RWPE1 (cell line): Measurements from ENCODE around the gene LZTS2.

Experiments used
- CTCF ChIA-PET: fragments of 350-600 bp; sonication (Branson Sonifier 250); formaldehyde crosslinking; extraction: SDS; loops from one replicate; lab custom pipeline; 2021; lab: Yijun Ruan, JAX
- POLR2A ChIA-PET: fragments of 400-600 bp; formaldehyde crosslinking; extraction: SDS; loops from one replicate; lab custom pipeline; 2020; ENCODE audit warnings: antibody characterized with exemption; ENCODE audit not compliant: low non-redundant PET; lab: Yijun Ruan, JAX
- DNase-seq: peaks from one replicate; pipeline ENCODE4 v3.0.0; 2012; ENCODE audit warnings: low spot score
- H3K27ac ChIP-seq: fragments of 450-650 bp; 2 replicates; pipeline ENCODE4 v1.5.1; 2017
- CTCF ChIP-seq: fragments of 450-650 bp; conservative IDR thresholded peaks from 2 replicates; pipeline ENCODE4 v1.5.1; 2017; ENCODE audit warnings: low read depth, mild to moderate bottlenecking

Gene LZTS2

DNA sequence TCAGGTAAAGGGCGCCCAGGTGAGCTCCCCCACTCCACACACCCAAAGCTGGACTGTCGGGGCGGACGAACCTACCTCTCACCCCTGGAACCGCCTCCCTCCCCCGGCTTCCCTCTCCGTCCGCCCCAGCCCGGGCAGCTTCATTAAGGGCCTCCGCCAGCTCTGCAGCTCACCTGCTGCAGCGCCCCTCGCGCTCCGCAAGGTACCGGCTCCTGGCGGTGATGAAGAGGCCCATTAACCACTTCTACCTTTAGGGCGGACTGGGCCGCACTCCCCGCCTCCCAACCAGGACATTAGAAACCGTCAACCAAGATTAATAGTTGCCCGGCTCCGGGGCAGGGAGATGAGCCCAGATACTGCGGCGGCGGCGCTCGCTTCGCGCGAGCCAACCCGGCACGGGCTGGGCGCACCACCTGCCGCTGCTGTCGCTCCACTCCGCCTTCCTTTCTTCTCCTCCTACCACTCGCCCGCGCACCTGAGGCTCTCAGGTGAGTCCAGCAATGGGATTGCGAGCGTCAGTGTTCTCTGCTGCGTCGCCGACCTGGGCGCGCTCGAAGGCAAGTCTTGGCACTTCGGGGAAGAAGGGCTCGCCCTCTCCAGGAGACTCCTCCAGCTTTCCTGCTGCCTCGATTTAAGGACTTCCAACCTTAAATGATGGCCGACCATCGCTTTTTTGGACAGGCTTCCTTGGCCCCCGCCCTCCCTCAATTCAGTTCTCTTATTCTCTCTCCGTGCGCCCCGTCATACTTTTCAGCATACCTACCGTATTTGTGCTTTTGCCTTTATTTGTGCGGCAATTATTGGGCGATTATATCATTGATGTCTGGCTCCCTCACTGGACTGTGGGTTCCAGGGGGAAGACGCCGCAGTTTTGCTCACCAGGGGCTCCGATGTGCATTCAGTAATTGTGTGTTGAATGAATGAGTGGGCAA, 48.6 kb downstream of the LZTS2 start:
- CTCF ChIA-PET, result interaction anchor here (0.6 to 1.6 kb wide), 4 partner anchors 11 to 94 kb away, joined by 3 to 10 read pairs (median 4); no protein-coding TSS in a partner anchor
- TF ChIP-seq CTCF, result no peak
- POLR2A ChIA-PET, result interaction anchor here (0.5 kb wide), 1 partner anchor 1080 kb away, joined by 3 read pairs; no protein-coding TSS in a partner anchor
- no peak for DNase-seq
- no peak overlapping the region for H3K27ac ChIP-seq

DNA sequence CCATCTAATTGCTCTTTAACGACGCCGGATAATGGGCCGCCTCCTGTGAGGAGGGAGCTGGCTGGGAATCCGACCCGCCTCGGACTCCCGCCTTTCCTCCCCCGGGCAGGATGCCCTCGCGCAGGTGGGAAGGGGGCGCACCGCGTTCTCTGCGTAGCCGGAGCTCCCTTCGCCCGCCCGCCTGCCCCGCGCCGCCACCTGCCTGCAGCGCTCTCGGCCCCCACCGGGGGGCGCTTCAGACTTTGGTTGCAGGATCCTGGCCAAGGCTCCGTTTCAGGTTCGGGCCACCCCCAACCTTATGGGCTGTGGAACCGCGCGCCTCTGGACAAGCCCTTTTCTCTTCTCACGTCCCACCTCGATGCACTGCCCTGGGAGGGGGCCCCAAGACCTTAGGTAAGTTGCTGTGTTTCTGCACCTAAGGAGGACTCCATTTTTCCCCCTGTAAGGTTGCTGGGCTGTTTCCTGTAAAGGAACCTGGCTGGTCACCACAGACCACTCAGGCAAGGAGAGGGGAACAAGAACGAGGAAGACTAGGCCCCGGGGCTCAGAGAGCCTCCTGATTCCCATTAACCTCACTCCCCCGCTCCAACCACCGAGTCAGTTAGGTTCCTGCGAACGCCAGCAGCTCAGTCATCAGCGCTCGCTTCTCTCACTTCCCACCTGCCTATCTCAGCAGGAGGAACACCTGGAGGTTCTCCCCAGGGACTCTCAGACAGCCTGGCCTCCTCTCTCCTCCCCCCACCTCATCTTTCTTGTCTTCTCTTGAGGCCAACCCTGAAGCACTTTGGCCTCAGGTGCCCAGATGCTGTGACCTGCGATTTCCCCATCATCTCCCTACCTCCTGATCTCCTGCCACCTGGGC, 50.8 kb downstream of the LZTS2 start:
- ChIA-PET POLR2A (interaction anchor here (0.6 to 1.7 kb wide), 5 partner anchors 9 to 1686 kb away, joined by 3 to 5 read pairs (median 4); partner anchors contain the start of genes KAZALD1, PDZD7 and SFXN3), CTCF (interaction anchor here (0.5 to 3.6 kb wide), 30 partner anchors 9 to 1654 kb away, joined by 3 to 32 read pairs (median 4); partner anchors contain the start of genes PDZD7 and SFXN3)
- peak; percentile 92 for TF ChIP-seq CTCF
- no peak overlapping the region for H3K27ac ChIP-seq
- DNase-seq, result peak; percentile 70

DNA sequence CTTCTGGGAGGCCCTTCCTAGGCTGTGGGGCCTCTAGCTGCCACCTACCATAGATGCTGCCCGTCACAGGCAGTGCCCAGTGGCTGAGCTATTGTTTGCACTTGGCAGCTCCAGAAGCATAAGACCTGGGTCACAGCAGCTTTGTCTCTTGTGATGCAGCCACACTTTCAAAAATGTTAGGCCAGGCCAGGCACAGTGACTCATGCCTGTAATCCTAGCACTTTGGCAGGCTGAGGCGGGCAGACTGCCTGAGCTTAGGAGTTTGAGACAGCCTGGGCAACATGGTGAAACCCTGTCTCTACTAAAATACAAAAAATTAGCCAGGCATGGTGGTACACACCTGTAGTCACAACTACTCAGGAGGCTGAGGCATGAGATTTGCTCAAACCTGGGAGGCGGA, 52.7 kb downstream of the LZTS2 start:
- POLR2A ChIA-PET, result interaction anchor here (0.6 to 1.7 kb wide), 5 partner anchors 8 to 303 kb away, joined by 3 to 6 read pairs (median 4); partner anchors contain the start of genes PDZD7 and SFXN3
- peak overlapping the region; percentile 89 for H3K27ac ChIP-seq
- no peak for DNase-seq
- no peak for TF ChIP-seq CTCF
- CTCF ChIA-PET, result interaction anchor here (0.7 to 3.6 kb wide), 6 partner anchors 10 to 1146 kb away, joined by 3 to 32 read pairs (median 14); no protein-coding TSS in a partner anchor

DNA sequence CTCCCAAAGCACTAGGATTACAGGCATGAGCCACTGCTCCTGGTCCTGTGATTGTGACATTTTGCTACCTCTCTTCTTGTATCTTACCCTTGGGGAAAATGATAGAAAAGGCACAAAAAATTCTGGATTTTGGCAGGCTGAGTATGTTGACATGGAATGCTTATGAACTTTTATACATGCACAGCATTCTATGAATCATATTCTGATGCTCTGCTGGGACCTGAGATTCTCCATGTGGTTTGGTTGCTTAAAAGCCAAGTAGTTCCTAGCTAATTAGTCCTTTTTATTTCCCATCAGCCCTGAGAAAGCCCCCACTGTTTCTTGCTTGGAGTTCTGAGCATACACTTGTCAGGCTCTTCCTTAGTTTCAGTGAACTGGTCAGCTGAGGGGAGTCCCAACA, 53.9 kb downstream of the LZTS2 start:
- TF ChIP-seq CTCF, result no peak
- POLR2A ChIA-PET, result no interaction called here
- H3K27ac ChIP-seq, result peak overlapping the region; percentile 89
- no peak for DNase-seq
- CTCF ChIA-PET, result interaction anchor here (0.5 kb wide), 1 partner anchor 107 kb away, joined by 3 read pairs; no protein-coding TSS in a partner anchor

GRCh38 chr10:101054351-101054750, 54.7 kb downstream of the LZTS2 start:
- DNase-seq, result no peak
- H3K27ac ChIP-seq, result peak overlapping the region; percentile 50
- no peak for TF ChIP-seq CTCF
- CTCF ChIA-PET, result interaction anchor here (0.6 kb wide), 2 partner anchors 26 to 41 kb away, joined by 3 read pairs; no protein-coding TSS in a partner anchor
- POLR2A ChIA-PET, result interaction anchor here (0.6 kb wide), 1 partner anchor 46 kb away, joined by 6 read pairs; no protein-coding TSS in a partner anchor
